ENCODE results near the gene ITGA5. TPM values are rescaled to one million over a fixed set of nuclear protein-coding genes. Genes with fewer than 3 reads are reported as not detected.

The ITGA5 gene
- polyA plus RNA-seq, 2 donors = 20.0 to 42.8 TPM

- Histone ChIP-seq H3K36me3 (ENCODE audit: control insufficient read depth in 2 of 2, insufficient read depth in 2 of 2, low read length in 1 of 2) (peaks cover 5 to 26% of the 10 kb centered on the region in 2 donors), H3K27ac (ENCODE audit: low read depth in 2 of 2, low read length in 1 of 2) (peak overlapping the region in 1 of 2 donors; percentile 3)
- WGBS, 2 donors = 48 to 63% methylated on average over 8 to 11 of the region's 11 CpGs
These were observed 14.7 kb downstream of the ITGA5 start for GRCh38 chr12:54404061-54405004.

GRCh38 chr12:54401119-54401518, 17.9 kb downstream of the ITGA5 start:
- 89 to 91% methylated on average over 2 of the region's 2 CpGs for WGBS, 2 donors
- Histone ChIP-seq H3K27ac (ENCODE audit: low read depth in 2 of 2, low read length in 1 of 2) (no peak overlapping the region), H3K27me3 (ENCODE audit: control insufficient read depth in 1 of 2, insufficient read depth in 2 of 2, low read length in 2 of 2) (no peaks in the 10 kb centered on the region), H3K36me3 (ENCODE audit: control insufficient read depth in 2 of 2, insufficient read depth in 2 of 2, low read length in 1 of 2) (peaks cover 9 to 24% of the 10 kb centered on the region in 2 donors), H3K4me3 (ENCODE audit: low read depth in 1 of 2, low read length in 2 of 2) (no peak overlapping the region), H3K9me3 (ENCODE audit: control insufficient read depth in 2 of 2, insufficient read depth in 1 of 2, low read depth in 1 of 2, low read length in 1 of 2) (no peaks in the 10 kb centered on the region), H3K4me1 (ENCODE audit: control insufficient read depth in 2 of 2, insufficient read depth in 2 of 2, low read length in 1 of 2) (no peaks in the 10 kb centered on the region)

More at GRCh38 chr12:54404061-54405004, 14.7 kb downstream of the ITGA5 start:
- no peaks in the 10 kb centered on the region for H3K27me3 ChIP-seq (ENCODE audit: control insufficient read depth in 1 of 2, insufficient read depth in 2 of 2, low read length in 2 of 2)
- peaks cover 0 to 2% of the 10 kb centered on the region in 2 donors for H3K4me1 ChIP-seq (ENCODE audit: control insufficient read depth in 2 of 2, insufficient read depth in 2 of 2, low read length in 1 of 2)
- H3K4me3 ChIP-seq (ENCODE audit: low read depth in 1 of 2, low read length in 2 of 2) = no peak overlapping the region
- H3K9me3 ChIP-seq (ENCODE audit: control insufficient read depth in 2 of 2, insufficient read depth in 1 of 2, low read depth in 1 of 2, low read length in 1 of 2) = no peaks in the 10 kb centered on the region

DNA sequence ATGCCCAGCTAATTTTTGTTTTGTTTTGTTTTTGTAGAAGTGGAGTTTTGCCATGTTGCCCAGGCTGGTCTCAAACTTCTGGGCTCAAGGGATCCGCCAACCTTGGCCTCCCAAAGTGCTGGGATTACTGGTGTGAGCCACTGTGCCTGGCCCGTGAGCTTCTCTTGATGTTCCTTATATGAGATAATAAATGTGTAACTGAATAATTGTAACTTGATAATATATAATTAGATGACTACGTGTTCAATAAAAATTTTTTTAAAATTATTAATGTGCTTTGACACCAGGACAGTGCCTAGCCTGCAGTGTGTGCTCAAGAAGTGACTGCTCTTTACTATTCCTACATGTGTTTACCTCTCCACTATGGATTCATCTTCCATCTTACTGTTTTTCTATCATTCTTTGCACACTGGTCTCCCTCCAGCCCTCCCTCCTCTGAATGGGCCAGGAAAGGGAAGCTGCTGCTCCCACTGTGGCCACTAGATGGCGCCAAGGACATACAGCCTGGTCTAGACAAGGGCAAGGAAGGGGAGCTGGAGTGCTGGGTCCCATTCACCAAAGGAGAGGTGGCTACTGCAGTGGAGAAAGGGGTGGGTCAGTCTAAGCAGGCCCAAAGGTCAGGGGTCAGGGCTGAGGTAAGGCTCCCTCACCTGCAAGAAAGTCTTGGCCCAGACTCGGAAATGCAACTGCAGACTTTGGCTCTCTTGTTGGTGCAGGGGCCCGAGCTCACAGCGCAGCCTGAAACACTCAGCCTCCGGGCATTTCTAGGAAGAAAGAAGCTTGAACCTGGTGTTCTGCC, 19.9 kb downstream of the ITGA5 start:
- Histone ChIP-seq H3K27me3 (ENCODE audit: control insufficient read depth in 1 of 2, insufficient read depth in 2 of 2, low read length in 2 of 2) (no peaks in the 10 kb centered on the region), H3K4me3 (ENCODE audit: low read depth in 1 of 2, low read length in 2 of 2) (no peak overlapping the region), H3K36me3 (ENCODE audit: control insufficient read depth in 2 of 2, insufficient read depth in 2 of 2, low read length in 1 of 2) (peaks cover 9 to 18% of the 10 kb centered on the region in 2 donors), H3K9me3 (ENCODE audit: control insufficient read depth in 2 of 2, insufficient read depth in 1 of 2, low read depth in 1 of 2, low read length in 1 of 2) (no peaks in the 10 kb centered on the region), H3K4me1 (ENCODE audit: control insufficient read depth in 2 of 2, insufficient read depth in 2 of 2, low read length in 1 of 2) (no peaks in the 10 kb centered on the region), H3K27ac (ENCODE audit: low read depth in 2 of 2, low read length in 1 of 2) (no peak overlapping the region)
- 63 to 72% methylated on average over 8 of the region's 8 CpGs for WGBS, 2 donors

- Histone ChIP-seq H3K36me3 (ENCODE audit: control insufficient read depth in 2 of 2, insufficient read depth in 2 of 2, low read length in 1 of 2) (peaks cover 9 to 15% of the 10 kb centered on the region in 2 donors), H3K9me3 (ENCODE audit: control insufficient read depth in 2 of 2, insufficient read depth in 1 of 2, low read depth in 1 of 2, low read length in 1 of 2) (no peaks in the 10 kb centered on the region), H3K27me3 (ENCODE audit: control insufficient read depth in 1 of 2, insufficient read depth in 2 of 2, low read length in 2 of 2) (no peaks in the 10 kb centered on the region), H3K4me1 (ENCODE audit: control insufficient read depth in 2 of 2, insufficient read depth in 2 of 2, low read length in 1 of 2) (peaks cover 0 to under 1% of the 10 kb centered on the region in 2 donors), H3K4me3 (ENCODE audit: low read depth in 1 of 2, low read length in 2 of 2) (no peak overlapping the region), H3K27ac (ENCODE audit: low read depth in 2 of 2, low read length in 1 of 2) (no peak overlapping the region)
- WGBS, 2 donors = 92 to 97% methylated on average over 2 of the region's 2 CpGs
These were observed 20.8 kb downstream of the ITGA5 start for GRCh38 chr12:54398218-54398617.

GRCh38 chr12:54397157-54397556, 21.9 kb downstream of the ITGA5 start:
- peaks cover 4 to 12% of the 10 kb centered on the region in 2 donors for H3K36me3 ChIP-seq (ENCODE audit: control insufficient read depth in 2 of 2, insufficient read depth in 2 of 2, low read length in 1 of 2)
- WGBS, 2 donors = 72 to 89% methylated on average over 1 of the region's 1 CpG
- H3K27me3 ChIP-seq (ENCODE audit: control insufficient read depth in 1 of 2, insufficient read depth in 2 of 2, low read length in 2 of 2) = no peaks in the 10 kb centered on the region
- H3K27ac ChIP-seq (ENCODE audit: low read depth in 2 of 2, low read length in 1 of 2) = no peak overlapping the region
- H3K9me3 ChIP-seq (ENCODE audit: control insufficient read depth in 2 of 2, insufficient read depth in 1 of 2, low read depth in 1 of 2, low read length in 1 of 2) = no peaks in the 10 kb centered on the region
- H3K4me3 ChIP-seq (ENCODE audit: low read depth in 1 of 2, low read length in 2 of 2) = no peak overlapping the region
- H3K4me1 ChIP-seq (ENCODE audit: control insufficient read depth in 2 of 2, insufficient read depth in 2 of 2, low read length in 1 of 2) = peaks cover 0 to 6% of the 10 kb centered on the region in 2 donors

DNA sequence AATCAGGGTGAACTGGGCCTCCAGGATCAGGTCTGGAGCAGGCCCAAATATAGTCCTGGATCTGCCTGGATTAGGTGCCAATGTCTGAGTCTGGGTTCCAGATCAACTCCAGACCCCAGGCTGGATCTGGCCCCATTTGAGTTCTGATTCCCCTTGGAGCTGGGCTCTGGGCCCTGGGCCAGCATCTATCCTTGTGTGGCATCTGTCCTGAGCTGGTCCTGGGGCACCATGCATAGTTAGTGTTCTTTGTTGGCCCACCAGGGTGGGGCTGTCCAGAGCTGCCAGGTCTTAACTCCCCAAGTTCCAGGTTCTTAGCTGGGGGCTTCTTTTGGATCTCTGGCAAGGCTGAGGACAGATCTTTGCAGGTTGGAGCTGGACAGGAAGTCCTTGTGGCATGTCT, 23.5 kb downstream of the ITGA5 start:
- no peaks in the 10 kb centered on the region for H3K9me3 ChIP-seq (ENCODE audit: control insufficient read depth in 2 of 2, insufficient read depth in 1 of 2, low read depth in 1 of 2, low read length in 1 of 2)
- no peak overlapping the region for H3K27ac ChIP-seq (ENCODE audit: low read depth in 2 of 2, low read length in 1 of 2)
- H3K27me3 ChIP-seq (ENCODE audit: control insufficient read depth in 1 of 2, insufficient read depth in 2 of 2, low read length in 2 of 2) = no peaks in the 10 kb centered on the region
- H3K36me3 ChIP-seq (ENCODE audit: control insufficient read depth in 2 of 2, insufficient read depth in 2 of 2, low read length in 1 of 2) = peaks cover 4% of the 10 kb centered on the region in 2 donors
- H3K4me1 ChIP-seq (ENCODE audit: control insufficient read depth in 2 of 2, insufficient read depth in 2 of 2, low read length in 1 of 2) = peaks cover 0 to 6% of the 10 kb centered on the region in 2 donors
- H3K4me3 ChIP-seq (ENCODE audit: low read depth in 1 of 2, low read length in 2 of 2) = no peak overlapping the region

GRCh38 chr12:54394986-54395385, 24.1 kb downstream of the ITGA5 start:
- Histone ChIP-seq H3K27me3 (ENCODE audit: control insufficient read depth in 1 of 2, insufficient read depth in 2 of 2, low read length in 2 of 2) (no peaks in the 10 kb centered on the region), H3K4me3 (ENCODE audit: low read depth in 1 of 2, low read length in 2 of 2) (no peak overlapping the region), H3K4me1 (ENCODE audit: control insufficient read depth in 2 of 2, insufficient read depth in 2 of 2, low read length in 1 of 2) (peaks cover 0 to 10% of the 10 kb centered on the region in 2 donors), H3K27ac (ENCODE audit: low read depth in 2 of 2, low read length in 1 of 2) (no peak overlapping the region), H3K9me3 (ENCODE audit: control insufficient read depth in 2 of 2, insufficient read depth in 1 of 2, low read depth in 1 of 2, low read length in 1 of 2) (no peaks in the 10 kb centered on the region), H3K36me3 (ENCODE audit: control insufficient read depth in 2 of 2, insufficient read depth in 2 of 2, low read length in 1 of 2) (peaks cover 4% of the 10 kb centered on the region in 2 donors)
- 91 to 93% methylated on average over 1 of the region's 1 CpG for WGBS, 2 donors

GRCh38 chr12:54394281-54394719, 24.8 kb downstream of the ITGA5 start:
- H3K27me3 ChIP-seq (ENCODE audit: control insufficient read depth in 1 of 2, insufficient read depth in 2 of 2, low read length in 2 of 2) = no peaks in the 10 kb centered on the region
- 17 to 24% methylated on average over 4 of the region's 4 CpGs for WGBS, 2 donors
- peaks cover 0 to 17% of the 10 kb centered on the region in 2 donors for H3K4me1 ChIP-seq (ENCODE audit: control insufficient read depth in 2 of 2, insufficient read depth in 2 of 2, low read length in 1 of 2)
- H3K9me3 ChIP-seq (ENCODE audit: control insufficient read depth in 2 of 2, insufficient read depth in 1 of 2, low read depth in 1 of 2, low read length in 1 of 2) = no peaks in the 10 kb centered on the region
- peaks cover 4% of the 10 kb centered on the region in 2 donors for H3K36me3 ChIP-seq (ENCODE audit: control insufficient read depth in 2 of 2, insufficient read depth in 2 of 2, low read length in 1 of 2)
- H3K27ac ChIP-seq (ENCODE audit: low read depth in 2 of 2, low read length in 1 of 2) = peak overlapping the region in 1 of 2 donors; percentile 50
- no peak overlapping the region for H3K4me3 ChIP-seq (ENCODE audit: low read depth in 1 of 2, low read length in 2 of 2)

DNA sequence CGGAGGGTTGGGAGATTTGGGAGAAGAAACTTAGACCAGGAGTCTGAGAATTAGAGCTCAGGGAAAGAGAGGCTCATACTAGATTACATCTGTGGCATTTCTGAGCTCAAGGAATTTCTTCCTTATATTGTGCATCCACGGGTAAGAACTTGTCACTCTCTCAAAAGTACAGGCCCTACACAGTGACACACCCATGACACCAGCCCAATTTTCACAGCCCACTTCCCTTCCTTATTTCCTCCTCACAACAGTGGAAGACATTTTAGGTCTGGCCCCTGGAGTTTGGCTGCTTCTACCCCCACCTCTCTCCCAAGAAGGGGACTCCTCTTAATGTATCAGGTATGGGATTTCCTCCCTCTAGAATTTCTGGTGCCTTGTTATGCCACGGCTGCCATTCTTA, 25.3 kb downstream of the ITGA5 start:
- peaks cover 4% of the 10 kb centered on the region in 2 donors for H3K36me3 ChIP-seq (ENCODE audit: control insufficient read depth in 2 of 2, insufficient read depth in 2 of 2, low read length in 1 of 2)
- H3K9me3 ChIP-seq (ENCODE audit: control insufficient read depth in 2 of 2, insufficient read depth in 1 of 2, low read depth in 1 of 2, low read length in 1 of 2) = no peaks in the 10 kb centered on the region
- H3K27me3 ChIP-seq (ENCODE audit: control insufficient read depth in 1 of 2, insufficient read depth in 2 of 2, low read length in 2 of 2) = no peaks in the 10 kb centered on the region
- H3K27ac ChIP-seq (ENCODE audit: low read depth in 2 of 2, low read length in 1 of 2) = peak overlapping the region; percentile 52 to 75
- 49% methylated on average over 3 of the region's 3 CpGs for WGBS, 2 donors
- peaks cover 0 to 21% of the 10 kb centered on the region in 2 donors for H3K4me1 ChIP-seq (ENCODE audit: control insufficient read depth in 2 of 2, insufficient read depth in 2 of 2, low read length in 1 of 2)
- H3K4me3 ChIP-seq (ENCODE audit: low read depth in 1 of 2, low read length in 2 of 2) = no peak overlapping the region

Measured in esophagus (tissue), 2 donors.